Activated gamma-delta T cell treated with Interleukin-2 at 50 U/mL for 16 hours (primary cell): ENCODE results near the gene AIG1.
"Not testable (repeated sequence)": the region's sequence is repeated elsewhere in the genome, so short reads cannot be mapped to it uniquely, and the experiment has no call there.

Experiments used
- DNase-seq: peaks from one replicate; pipeline ENCODE4 v3.0.0-alpha.2; 2020

AIG1 gene

GRCh38 chr6:143290206-143290605, 229.5 kb downstream of the AIG1 start:
- no peak for DNase-seq

GRCh38 chr6:143293523-143293922, 232.8 kb downstream of the AIG1 start:
- no peak for DNase-seq

GRCh38 chr6:143294265-143294860, 233.7 kb downstream of the AIG1 start:
- DNase-seq: no peak

- DNase-seq: no peak
These were observed 235.2 kb downstream of the AIG1 start for GRCh38 chr6:143295932-143296331.

- DNase-seq: no peak
These were observed 237.4 kb downstream of the AIG1 start for GRCh38 chr6:143298071-143298470.

GRCh38 chr6:143299253-143300166, 238.8 kb downstream of the AIG1 start:
- no peak for DNase-seq

- no peak for DNase-seq
These were observed 240.5 kb downstream of the AIG1 start for GRCh38 chr6:143301188-143301587.

- DNase-seq: not testable (repeated sequence)
These were observed 247.1 kb downstream of the AIG1 start for GRCh38 chr6:143307760-143308159.

GRCh38 chr6:143313163-143313562, 252.5 kb downstream of the AIG1 start:
- DNase-seq: no peak

GRCh38 chr6:143321491-143322086, 260.9 kb downstream of the AIG1 start:
- DNase-seq: no peak

- no peak for DNase-seq
These were observed 261.7 kb downstream of the AIG1 start for GRCh38 chr6:143322386-143322785.

GRCh38 chr6:143323729-143324470, 263.2 kb downstream of the AIG1 start:
- DNase-seq: no peak

- no peak for DNase-seq
These were observed 264.9 kb downstream of the AIG1 start for GRCh38 chr6:143325379-143326140.

GRCh38 chr6:143328876-143329275, 268.2 kb downstream of the AIG1 start:
- DNase-seq: no peak

GRCh38 chr6:143329323-143329722, 268.6 kb downstream of the AIG1 start:
- DNase-seq: no peak

- no peak for DNase-seq
These were observed 270.7 kb downstream of the AIG1 start for GRCh38 chr6:143331362-143331761.

- DNase-seq: no peak
These were observed 271.6 kb downstream of the AIG1 start for GRCh38 chr6:143332153-143332845.

- no peak for DNase-seq
These were observed 272.4 kb downstream of the AIG1 start for GRCh38 chr6:143333081-143333480.

- DNase-seq: no peak
These were observed 273.2 kb downstream of the AIG1 start for GRCh38 chr6:143333749-143334520.

GRCh38 chr6:143335865-143336264, 275.2 kb downstream of the AIG1 start:
- DNase-seq: no peak
